ENCODE measurements around the gene LRIG3. TPM values are rescaled to one million over a fixed set of nuclear protein-coding genes. Genes with fewer than 3 reads are reported as not detected.

LRIG3 gene
- total and polyA plus RNA-seq, 9 of the 15 experiments (the other 6 are each of a cell fraction or from before 2014, with no cell fraction given), result 0.18 TPM; not detected in 8

DNA sequence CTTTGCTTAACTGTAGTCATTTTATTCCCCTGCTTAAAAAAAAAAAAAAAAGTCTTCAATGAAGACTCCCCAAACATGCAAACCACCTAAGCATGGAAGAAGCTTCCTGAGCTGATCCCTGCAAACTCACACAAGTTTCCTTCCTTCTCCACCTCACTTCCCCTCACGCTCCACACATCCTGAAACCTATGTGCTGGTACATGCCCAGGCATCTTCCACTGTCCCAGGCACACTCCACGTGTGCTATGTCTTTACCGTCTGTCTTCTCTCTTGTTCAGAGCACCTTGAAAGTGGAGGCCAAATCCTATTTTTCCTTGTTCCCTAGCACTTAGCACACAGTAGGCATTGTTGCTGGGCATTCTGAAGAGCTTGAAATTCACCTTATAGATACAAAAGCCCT is 13.4 kb downstream of the LRIG3 start:
- no TSS peak for BruUV-seq (replicated peaks)
- H2AFZ ChIP-seq (ENCODE audit: low read depth, low read length), result no peak overlapping the region
- FAIRE-seq, result no peak
- no peaks in the 10 kb centered on the region for H3K9me3 ChIP-seq (replicated peaks; ENCODE audit: control insufficient read depth, insufficient read depth, low read depth, low read length)
- no peak overlapping the region for H3K27ac ChIP-seq (ENCODE audit: extremely low read depth, low read depth, low read length)
- WGBS (ENCODE audit: insufficient coverage, low coverage, missing lambda C conversion rate), result 0% methylated on average over 3 of the region's 3 CpGs
- intact Hi-C loops (cut with micrococcal nuclease) (no loop called here), in situ Hi-C loops (cut with MboI) (no loop called here)
- POLR2A ChIA-PET, result no interaction called here
- no peak overlapping the region for H3K4me2 ChIP-seq (ENCODE audit: insufficient read depth, low read length)
- no peak for DNase-seq (ENCODE audit: extremely low read depth in 1 of 4, low spot score in 3 of 4)
- H3K9me1 ChIP-seq (ENCODE audit: control insufficient read depth, insufficient read depth, low read length), result no peaks in the 10 kb centered on the region
- no peak for TF ChIP-seq ZNF212 (CRISPR knock-in tag; IDR thresholded peaks at IDR 0.05)
- TF ChIP-seq ZNF41 (CRISPR knock-in tag; conservative IDR thresholded peaks at IDR 0.05), result no peak
- no peak for TF ChIP-seq ZNF347 (CRISPR knock-in tag; IDR thresholded peaks at IDR 0.05; ENCODE audit: low read depth)
- no peak for TF ChIP-seq FOXJ3 (CRISPR knock-in tag; IDR thresholded peaks at IDR 0.05)
- TF ChIP-seq PTRF (tag; IDR thresholded peaks at IDR 0.05), result no peak
- TF ChIP-seq SMAD3 (CRISPR knock-in tag; conservative IDR thresholded peaks at IDR 0.05), result no peak
- no peak for TF ChIP-seq ZNF3 (CRISPR knock-in tag; IDR thresholded peaks at IDR 0.05)
- TF ChIP-seq PPARD (CRISPR knock-in tag; IDR thresholded peaks at IDR 0.05), result no peak
- TF ChIP-seq TRIM25 (IDR thresholded peaks at IDR 0.05; ENCODE audit: borderline replicate concordance), result no peak
- no peak for TF ChIP-seq SP2 (IDR thresholded peaks at IDR 0.05; ENCODE audit: extremely low read depth, low read depth, low read length, poor library complexity, severe bottlenecking)
- no peak for TF ChIP-seq BRF2 (IDR thresholded peaks at IDR 0.05; ENCODE audit: borderline replicate concordance, insufficient read depth, insufficient read length)
- no peak for TF ChIP-seq FOXP1 (CRISPR knock-in tag; IDR thresholded peaks at IDR 0.05)
- TF ChIP-seq FOSL1 (tag; conservative IDR thresholded peaks at IDR 0.05), result no peak
- no peak for TF ChIP-seq GTF2E2 (tag; IDR thresholded peaks at IDR 0.05)
- TF ChIP-seq ERF (CRISPR knock-in tag; IDR thresholded peaks at IDR 0.05), result no peak
- no peak for TF ChIP-seq ZNF354B (CRISPR knock-in tag; IDR thresholded peaks at IDR 0.05)
- H4K20me1 ChIP-seq (replicated peaks; ENCODE audit: control insufficient read depth, insufficient read depth, low read length), result no peaks in the 10 kb centered on the region
- H3K36me3 ChIP-seq (ENCODE audit: control insufficient read depth, insufficient read depth, low read length), result no peaks in the 10 kb centered on the region
- H3K4me1 ChIP-seq (replicated peaks in 1 of 2; ENCODE audit: control insufficient read depth in 2 of 2, insufficient read depth in 2 of 2, low read length in 2 of 2), result no peaks in the 10 kb centered on the region
- no peak overlapping the region for H3K4me3 ChIP-seq
- CTCF ChIA-PET (ENCODE audit: low intra/inter-chr PET ratio), result no interaction called here
- no peak overlapping the region for H3K9ac ChIP-seq (ENCODE audit: insufficient read depth in 1 of 2, low read depth in 2 of 2, low read length in 2 of 2)
- no peaks in the 10 kb centered on the region for H3K27me3 ChIP-seq (ENCODE audit: control insufficient read depth in 2 of 2, insufficient read depth in 2 of 2, low read length in 2 of 2)
- no peaks in the 10 kb centered on the region for H3K79me2 ChIP-seq (ENCODE audit: control insufficient read depth, insufficient read depth, low read length)
- ATAC-seq, result no peak

Data from K562 (cell line).